GM12878 (cell line): ENCODE results near the gene TRIM3. TPM values are rescaled to one million over a fixed set of nuclear protein-coding genes. Genes with fewer than 3 reads are reported as not detected.

Source experiments
- ATAC-seq: fragments of 200-7000 bp; cut with Tn5 transposase; 3 replicates; pipeline ENCODE4 v1.9.1; 2020; ENCODE audit warnings: mild to moderate bottlenecking, moderate library complexity
- BruUV-seq: library from RNA; stranded (reverse); fragments of 400-500 nt; replicated peaks from 2 replicates; lab custom pipeline; 2021; lab: Mats Ljungman, UMichigan
- CTCF ChIA-PET: fragments of 300-600 bp; sonication (Branson Sonifier 250); formaldehyde crosslinking; extraction: SDS; loops from one replicate; lab custom pipeline; 2021; ENCODE audit warnings: inconsistent platforms; lab: Yijun Ruan, JAX
- POLR2A ChIA-PET: fragments of 350-600 bp; formaldehyde crosslinking; extraction: SDS; loops from one replicate; lab custom pipeline; 2021; ENCODE audit warnings: inconsistent platforms; lab: Charles Lee
- RAD21 ChIA-PET: fragments of 300-600 bp; sonication (Branson Sonifier 250); formaldehyde crosslinking; loops from one replicate; lab custom pipeline; 2023; ENCODE audit warnings: antibody characterized with exemption; ENCODE audit not compliant: unreplicated experiment; lab: Charles Lee
- SMC1A ChIA-PET: fragments of 300-600 bp; sonication (Branson Sonifier 250); formaldehyde crosslinking; loops from one replicate; lab custom pipeline; 2023; ENCODE audit not compliant: unreplicated experiment, uncharacterized antibody; lab: Charles Lee
- DNase-seq: peaks from one replicate; pipeline ENCODE4 v3.0.0-alpha.2; 2011; ENCODE audit warnings: low read depth, low spot score
- FAIRE-seq: peaks from 3 replicates; lab custom pipeline; 2011; peaks lifted over from hg19 to GRCh38; lab: Jason Lieb, UNC
- H2AFZ ChIP-seq: 2 replicates; pipeline ENCODE4 v1.6.0; 2011; ENCODE audit warnings: low read depth, low read length, control low read depth; ENCODE audit not compliant: control insufficient read depth
- H3K27ac ChIP-seq: 2 replicates; pipeline ENCODE4 v1.5.1; 2011; ENCODE audit warnings: control low read depth; ENCODE audit not compliant: control insufficient read depth, insufficient read depth
- H3K27me3 ChIP-seq, 2 experiments: replicated peaks in 1 of 2; 2 replicates each; pipeline versions ENCODE4 v1.6.0 to v1.6.1; 2011; ENCODE audit warnings: low read length in 1 of 2; ENCODE audit not compliant: control insufficient read depth in 2 of 2, insufficient read depth in 2 of 2
- H3K36me3 ChIP-seq, 2 experiments: 2 replicates each; pipeline ENCODE4 v1.5.1; 2011; ENCODE audit warnings: low read length in 1 of 2; ENCODE audit not compliant: control insufficient read depth in 2 of 2, insufficient read depth in 2 of 2
- H3K4me1 ChIP-seq: 2 replicates; pipeline ENCODE4 v1.6.1; 2011; ENCODE audit warnings: mild to moderate bottlenecking, low read length, moderate library complexity, mixed read lengths; ENCODE audit not compliant: control insufficient read depth, insufficient read depth
- H3K4me2 ChIP-seq: 2 replicates; pipeline ENCODE4 v1.6.0; 2011; ENCODE audit warnings: control low read depth; ENCODE audit not compliant: control insufficient read depth, insufficient read depth
- H3K4me3 ChIP-seq: fragments of 200-600 bp; sonication (generic); 2 replicates; pipeline ENCODE4 v1.5.1; 2016
- H3K79me2 ChIP-seq: 2 replicates; pipeline ENCODE4 v1.6.0; 2011; ENCODE audit warnings: low read length; ENCODE audit not compliant: control insufficient read depth, insufficient read depth
- H3K9ac ChIP-seq: 2 replicates; pipeline ENCODE4 v1.8.0; 2011; ENCODE audit warnings: low read length, control low read depth, mixed read lengths; ENCODE audit not compliant: control insufficient read depth, insufficient read depth
- H3K9me3 ChIP-seq: replicated peaks from 3 replicates; pipeline ENCODE4 v1.5.1; 2011; ENCODE audit warnings: mild to moderate bottlenecking, low read length; ENCODE audit not compliant: control insufficient read depth, insufficient read depth
- H4K20me1 ChIP-seq: 2 replicates; pipeline ENCODE4 v1.6.0; 2011; ENCODE audit not compliant: control insufficient read depth, insufficient read depth
- BACH1 ChIP-seq: fragments of 450-650 bp; IDR thresholded peaks from 2 replicates; pipeline ENCODE4 v1.6.1; 2017; ENCODE audit warnings: mild to moderate bottlenecking, borderline replicate concordance
- BRCA1 ChIP-seq: IDR thresholded peaks from 2 replicates; pipeline ENCODE4 v1.6.1; 2011; ENCODE audit warnings: low read depth, low read length, improper control_type of control experiment
- CREB1 ChIP-seq: IDR thresholded peaks from 2 replicates; pipeline ENCODE4 v1.6.1; 2012; ENCODE audit warnings: low read depth, mild to moderate bottlenecking, inconsistent platforms
- MEF2B ChIP-seq: fragments of 450-650 bp; IDR thresholded peaks from 2 replicates; pipeline ENCODE4 v1.6.1; 2018; ENCODE audit warnings: mild to moderate bottlenecking, moderate library complexity; ENCODE audit not compliant: partially characterized antibody, poor library complexity, severe bottlenecking
- MLLT1 ChIP-seq: fragments of 450-650 bp; IDR thresholded peaks from 2 replicates; pipeline ENCODE4 v1.6.1; 2016; ENCODE audit warnings: mild to moderate bottlenecking
- NR2C2 ChIP-seq: IDR thresholded peaks from 2 replicates; pipeline ENCODE4 v1.6.1; 2011; ENCODE audit warnings: borderline replicate concordance, low read depth; ENCODE audit not compliant: control insufficient read depth, insufficient read length
- RCOR1 ChIP-seq: conservative IDR thresholded peaks from 2 replicates; pipeline ENCODE4 v1.6.1; 2012; ENCODE audit warnings: low read depth, low read length, improper control_type of control experiment
- ZBTB11 ChIP-seq: fragments of 450-650 bp; formaldehyde crosslinking; IDR thresholded peaks from 2 replicates; pipeline ENCODE4 v1.5.0; 2022; ENCODE audit warnings: mild to moderate bottlenecking, missing genetic modification characterization
- WGBS: methylation state at CpG from one replicate; pipeline ENCODE4 v1.1.6; 2016; ENCODE audit warnings: low lambda C conversion rate; ENCODE audit not compliant: insufficient replicate concordance, insufficient coverage; ENCODE audit errors: missing lambda C conversion rate; 5-methylcytosine and 5-hydroxymethylcytosine counted together
- in situ Hi-C: fragments of 300-500 bp; cut with MboI; formaldehyde crosslinking; loops from 9 replicates; pipeline ENCODE4 v1.14.3; 2018; ENCODE audit warnings: mixed read lengths
- intact Hi-C: fragments of 100-400 bp; cut with micrococcal nuclease; formaldehyde crosslinking; loops from one replicate; pipeline ENCODE4 v1.14.2; 2022; ENCODE audit not compliant: unreplicated experiment
- polyA plus RNA-seq, 11 experiments: library from polyadenylated mRNA; depleted of rRNA in 4 of 11; unstranded in 6 of 11; stranded (reverse) in 5 of 11; fragments of >200 nt; fragmentation: Nextera tagmentation in 4 of 11; fragmentation: Illumina TruSeq in 1 of 11; extraction: Ambion mirVana in 4 of 11; extraction: Trizol in 1 of 11; gene quantifications; 1 replicate in 1 of 11; 2 replicates in 10 of 11; pipeline versions ENCODE4 v1.2.1 to v1.2.3, GENCODE V29; 2011 to 2016; ENCODE audit warnings: inconsistent platforms in 2 of 11, missing spikeins in 2 of 11, low read depth in 1 of 11
- total RNA-seq, 4 experiments: library from RNA; depleted of rRNA in 3 of 4; stranded (reverse); fragments of >200 nt in 3 of 4; fragmentation: Illumina TruSeq in 1 of 4; extraction: Trizol in 1 of 4; gene quantifications; 2 replicates each; pipeline versions ENCODE4 v1.2.1 to v1.2.3, GENCODE V29; 2013 to 2021
- TF ChIP-seq, protein P1 (sequence below): fragments of 450-650 bp; conservative IDR thresholded peaks from 2 replicates; pipeline ENCODE4 v1.6.1; 2017; ENCODE audit warnings: mild to moderate bottlenecking, moderate library complexity

Gene TRIM3
- total and polyA plus RNA-seq, 10 of the 15 experiments (the other 5 are each of a cell fraction or from before 2014, with no cell fraction given): 0.34 to 11.8 (median 4.8) TPM

- in situ Hi-C loops: no loop called here
- intact Hi-C loops: no loop called here
- no peak for TF ChIP-seq BRCA1
- TF ChIP-seq MEF2B: no peak
- TF ChIP-seq CREB1: no peak
- no peak for TF ChIP-seq MLLT1
- TF ChIP-seq RCOR1: no peak
- TF ChIP-seq BACH1: no peak
- TF ChIP-seq ZBTB11 (CRISPR knock-in tag): no peak
- TF ChIP-seq, protein P1, sequence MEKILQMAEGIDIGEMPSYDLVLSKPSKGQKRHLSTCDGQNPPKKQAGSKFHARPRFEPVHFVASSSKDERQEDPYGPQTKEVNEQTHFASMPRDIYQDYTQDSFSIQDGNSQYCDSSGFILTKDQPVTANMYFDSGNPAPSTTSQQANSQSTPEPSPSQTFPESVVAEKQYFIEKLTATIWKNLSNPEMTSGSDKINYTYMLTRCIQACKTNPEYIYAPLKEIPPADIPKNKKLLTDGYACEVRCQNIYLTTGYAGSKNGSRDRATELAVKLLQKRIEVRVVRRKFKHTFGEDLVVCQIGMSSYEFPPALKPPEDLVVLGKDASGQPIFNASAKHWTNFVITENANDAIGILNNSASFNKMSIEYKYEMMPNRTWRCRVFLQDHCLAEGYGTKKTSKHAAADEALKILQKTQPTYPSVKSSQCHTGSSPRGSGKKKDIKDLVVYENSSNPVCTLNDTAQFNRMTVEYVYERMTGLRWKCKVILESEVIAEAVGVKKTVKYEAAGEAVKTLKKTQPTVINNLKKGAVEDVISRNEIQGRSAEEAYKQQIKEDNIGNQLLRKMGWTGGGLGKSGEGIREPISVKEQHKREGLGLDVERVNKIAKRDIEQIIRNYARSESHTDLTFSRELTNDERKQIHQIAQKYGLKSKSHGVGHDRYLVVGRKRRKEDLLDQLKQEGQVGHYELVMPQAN: no peak
- no peak for TF ChIP-seq NR2C2
- no TSS peak for BruUV-seq
- Histone ChIP-seq H3K4me1 (peaks cover 13% of the 10 kb centered on the region), H3K9me3 (no peaks in the 10 kb centered on the region), H3K27me3 (no peaks in the 10 kb centered on the region), H3K36me3 (no peaks in the 10 kb centered on the region), H3K79me2 (no peaks in the 10 kb centered on the region), H3K9ac (no peak overlapping the region), H3K4me2 (no peak overlapping the region), H4K20me1 (no peaks in the 10 kb centered on the region), H2AFZ (no peak overlapping the region), H3K27ac (no peak overlapping the region), H3K4me3 (no peak overlapping the region)
- ChIA-PET CTCF (interaction anchor here (2.2 kb wide), 1 partner anchor 12 kb away, joined by 10 read pairs; no protein-coding TSS in a partner anchor), RAD21 (no interaction called here), SMC1A (no interaction called here), POLR2A (no interaction called here)
- DNase-seq: no peak
- 85% methylated on average over 3 of the region's 3 CpGs for WGBS
- no peak for FAIRE-seq
- no peak for ATAC-seq
Observed at GRCh38 chr11:6431861-6432260, 41.9 kb downstream of the TRIM3 start.
